ENCODE results near the gene DGLUCY. TPM values are rescaled to one million over a fixed set of nuclear protein-coding genes. Genes with fewer than 3 reads are reported as not detected.

The DGLUCY gene
- total RNA-seq, 1 donor from 2014 or later: 8.3 TPM

GRCh38 chr14:91184559-91184958 lies 70.7 kb downstream of the DGLUCY start:
- TF ChIP-seq, protein P1, sequence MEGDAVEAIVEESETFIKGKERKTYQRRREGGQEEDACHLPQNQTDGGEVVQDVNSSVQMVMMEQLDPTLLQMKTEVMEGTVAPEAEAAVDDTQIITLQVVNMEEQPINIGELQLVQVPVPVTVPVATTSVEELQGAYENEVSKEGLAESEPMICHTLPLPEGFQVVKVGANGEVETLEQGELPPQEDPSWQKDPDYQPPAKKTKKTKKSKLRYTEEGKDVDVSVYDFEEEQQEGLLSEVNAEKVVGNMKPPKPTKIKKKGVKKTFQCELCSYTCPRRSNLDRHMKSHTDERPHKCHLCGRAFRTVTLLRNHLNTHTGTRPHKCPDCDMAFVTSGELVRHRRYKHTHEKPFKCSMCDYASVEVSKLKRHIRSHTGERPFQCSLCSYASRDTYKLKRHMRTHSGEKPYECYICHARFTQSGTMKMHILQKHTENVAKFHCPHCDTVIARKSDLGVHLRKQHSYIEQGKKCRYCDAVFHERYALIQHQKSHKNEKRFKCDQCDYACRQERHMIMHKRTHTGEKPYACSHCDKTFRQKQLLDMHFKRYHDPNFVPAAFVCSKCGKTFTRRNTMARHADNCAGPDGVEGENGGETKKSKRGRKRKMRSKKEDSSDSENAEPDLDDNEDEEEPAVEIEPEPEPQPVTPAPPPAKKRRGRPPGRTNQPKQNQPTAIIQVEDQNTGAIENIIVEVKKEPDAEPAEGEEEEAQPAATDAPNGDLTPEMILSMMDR (IDR thresholded peaks at IDR 0.05; ENCODE audit: partially characterized antibody, unreplicated experiment): no peak
- no peak overlapping the region for H3K27ac Mint-ChIP-seq (ENCODE audit: unreplicated experiment)
- H3K4me3 Mint-ChIP-seq (ENCODE audit: unreplicated experiment): no peak overlapping the region
- no peak for DNase-seq
- peaks cover 3% of the 10 kb centered on the region for H3K27me3 Mint-ChIP-seq (ENCODE audit: unreplicated experiment)
- no peaks in the 10 kb centered on the region for H3K36me3 Mint-ChIP-seq (ENCODE audit: unreplicated experiment)
- H3K4me1 Mint-ChIP-seq (ENCODE audit: low read depth, unreplicated experiment): no peaks in the 10 kb centered on the region
- peaks cover 4% of the 10 kb centered on the region for H3K9me3 Mint-ChIP-seq (ENCODE audit: unreplicated experiment)

DNA sequence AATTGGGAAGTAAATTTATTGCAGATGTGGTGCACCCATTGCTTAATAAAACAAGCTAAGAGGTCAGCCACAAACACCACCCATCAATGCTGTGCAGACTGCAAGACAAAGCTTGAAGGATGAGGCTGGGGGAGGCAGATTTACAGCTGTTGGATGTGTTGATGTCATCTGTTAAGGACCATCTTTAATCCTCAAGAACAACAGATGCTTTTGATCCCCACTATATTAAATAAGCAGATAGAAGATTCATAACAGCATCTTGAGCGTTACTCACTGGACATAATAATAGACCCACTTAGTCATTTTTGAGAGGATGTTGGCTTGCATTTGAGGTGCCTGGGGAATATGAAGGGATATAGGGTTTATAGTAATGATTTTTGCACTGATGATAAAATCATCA lies 71.8 kb downstream of the DGLUCY start:
- Mint-ChIP-seq H3K4me1 (ENCODE audit: low read depth, unreplicated experiment) (no peaks in the 10 kb centered on the region), H3K4me3 (ENCODE audit: unreplicated experiment) (no peak overlapping the region), H3K9me3 (ENCODE audit: unreplicated experiment) (peaks cover 7% of the 10 kb centered on the region), H3K27me3 (ENCODE audit: unreplicated experiment) (peaks cover 3% of the 10 kb centered on the region), H3K36me3 (ENCODE audit: unreplicated experiment) (peaks cover 6% of the 10 kb centered on the region), H3K27ac (ENCODE audit: unreplicated experiment) (no peak overlapping the region)
- TF ChIP-seq, protein P1 (IDR thresholded peaks at IDR 0.05; ENCODE audit: partially characterized antibody, unreplicated experiment): no peak
- no peak for DNase-seq

- Mint-ChIP-seq H3K27ac (ENCODE audit: unreplicated experiment) (no peak overlapping the region), H3K27me3 (ENCODE audit: unreplicated experiment) (peaks cover 2% of the 10 kb centered on the region), H3K4me3 (ENCODE audit: unreplicated experiment) (no peak overlapping the region), H3K36me3 (ENCODE audit: unreplicated experiment) (peaks cover 6% of the 10 kb centered on the region), H3K4me1 (ENCODE audit: low read depth, unreplicated experiment) (no peaks in the 10 kb centered on the region), H3K9me3 (ENCODE audit: unreplicated experiment) (peaks cover 7% of the 10 kb centered on the region)
- no peak for DNase-seq
- TF ChIP-seq, protein P1 (IDR thresholded peaks at IDR 0.05; ENCODE audit: partially characterized antibody, unreplicated experiment): no peak
Observed at GRCh38 chr14:91186515-91187066, 72.7 kb downstream of the DGLUCY start.

GRCh38 chr14:91187271-91187670 lies 73.4 kb downstream of the DGLUCY start:
- Mint-ChIP-seq H3K9me3 (ENCODE audit: unreplicated experiment) (peaks cover 5% of the 10 kb centered on the region), H3K36me3 (ENCODE audit: unreplicated experiment) (peaks cover 6% of the 10 kb centered on the region), H3K27ac (ENCODE audit: unreplicated experiment) (no peak overlapping the region), H3K27me3 (ENCODE audit: unreplicated experiment) (peaks cover 4% of the 10 kb centered on the region), H3K4me1 (ENCODE audit: low read depth, unreplicated experiment) (no peaks in the 10 kb centered on the region), H3K4me3 (ENCODE audit: unreplicated experiment) (no peak overlapping the region)
- TF ChIP-seq, protein P1 (IDR thresholded peaks at IDR 0.05; ENCODE audit: partially characterized antibody, unreplicated experiment): no peak
- DNase-seq: no peak

GRCh38 chr14:91190853-91191252 lies 77.0 kb downstream of the DGLUCY start:
- Mint-ChIP-seq H3K36me3 (ENCODE audit: unreplicated experiment) (peaks cover 6% of the 10 kb centered on the region), H3K27me3 (ENCODE audit: unreplicated experiment) (peaks cover 4% of the 10 kb centered on the region), H3K27ac (ENCODE audit: unreplicated experiment) (peak overlapping the region; percentile 29), H3K4me1 (ENCODE audit: low read depth, unreplicated experiment) (no peaks in the 10 kb centered on the region), H3K9me3 (ENCODE audit: unreplicated experiment) (peaks cover 5% of the 10 kb centered on the region), H3K4me3 (ENCODE audit: unreplicated experiment) (no peak overlapping the region)
- no peak for DNase-seq
- TF ChIP-seq, protein P1 (IDR thresholded peaks at IDR 0.05; ENCODE audit: partially characterized antibody, unreplicated experiment): no peak

Measured in glutamatergic neuron (in vitro differentiated cells).